Measurements from ENCODE around the gene NEO1. TPM values are rescaled to one million over a fixed set of nuclear protein-coding genes. Genes with fewer than 3 reads are reported as not detected.

NEO1 gene
- total and polyA plus RNA-seq, 7 donors, result 2.5 to 33.3 (median 22.5) TPM

DNA sequence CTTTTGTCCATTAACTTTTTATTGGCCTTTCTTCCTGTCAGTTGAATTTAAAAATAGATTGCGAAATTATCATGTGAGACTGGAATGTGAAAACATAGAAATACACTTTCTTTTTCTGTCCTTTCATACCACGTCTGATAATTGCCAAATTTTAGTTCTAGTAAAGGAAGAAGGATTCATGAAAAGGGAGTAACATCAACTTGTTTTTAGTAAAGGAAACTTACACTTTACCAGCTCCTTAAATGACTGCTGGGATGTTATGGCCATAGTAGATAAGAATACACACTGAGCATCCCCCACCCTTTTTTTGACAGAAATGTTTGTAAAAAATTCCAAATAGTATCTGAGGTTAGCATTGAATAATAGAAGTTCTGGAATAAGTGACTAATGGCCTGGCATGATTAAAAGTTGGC lies 137.9 kb downstream of the NEO1 start:
- ATAC-seq, result no peak
- Histone ChIP-seq H3K27ac (no peak overlapping the region), H3K27me3 (ENCODE audit: insufficient read depth in 3 of 3, low read length in 2 of 3) (no peaks in the 10 kb centered on the region), H3K36me3 (ENCODE audit: insufficient read depth in 1 of 2, low read depth in 1 of 2) (no peaks in the 10 kb centered on the region), H3K4me1 (no peaks in the 10 kb centered on the region), H3K4me3 (no peak overlapping the region), H3K9me3 (no peaks in the 10 kb centered on the region)
- no peak for TF ChIP-seq CTCF (IDR thresholded peaks at IDR 0.05)
- no peak for DNase-seq
- 59 to 69% (median 61%) methylated on average over 2 of the region's 2 CpGs for WGBS, 3 donors
- intact Hi-C loops (cut with DNase I), result no loop called here

DNA sequence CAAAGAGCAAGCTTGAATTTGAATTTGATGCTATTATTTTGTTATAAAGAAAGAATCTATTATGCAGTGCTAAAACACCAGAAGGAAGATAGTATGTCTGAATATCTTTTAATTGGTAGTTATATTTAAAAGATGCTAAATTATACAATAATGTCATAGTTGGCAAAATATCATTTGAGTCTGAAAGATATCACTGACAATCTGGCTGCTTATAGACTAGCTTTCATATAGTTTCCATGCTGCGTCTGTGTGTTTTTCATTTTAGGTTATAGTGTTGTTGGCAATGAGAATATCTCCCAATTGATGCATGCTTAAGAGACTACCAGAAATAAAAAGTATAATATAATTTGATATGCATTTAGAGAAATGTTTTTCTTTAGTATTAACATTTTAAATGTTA lies 142.9 kb downstream of the NEO1 start:
- Histone ChIP-seq H3K4me3 (no peak overlapping the region), H3K27ac (no peak overlapping the region), H3K9me3 (no peaks in the 10 kb centered on the region), H3K4me1 (no peaks in the 10 kb centered on the region), H3K27me3 (ENCODE audit: insufficient read depth in 3 of 3, low read length in 2 of 3) (no peaks in the 10 kb centered on the region), H3K36me3 (ENCODE audit: insufficient read depth in 1 of 2, low read depth in 1 of 2) (no peaks in the 10 kb centered on the region)
- intact Hi-C loops (cut with DNase I), result no loop called here
- ATAC-seq (no peak), DNase-seq (no peak)
- TF ChIP-seq CTCF (IDR thresholded peaks at IDR 0.05), result no peak
- WGBS, 3 donors, result 92 to 97% (median 97%) methylated on average over 1 of the region's 1 CpG

DNA sequence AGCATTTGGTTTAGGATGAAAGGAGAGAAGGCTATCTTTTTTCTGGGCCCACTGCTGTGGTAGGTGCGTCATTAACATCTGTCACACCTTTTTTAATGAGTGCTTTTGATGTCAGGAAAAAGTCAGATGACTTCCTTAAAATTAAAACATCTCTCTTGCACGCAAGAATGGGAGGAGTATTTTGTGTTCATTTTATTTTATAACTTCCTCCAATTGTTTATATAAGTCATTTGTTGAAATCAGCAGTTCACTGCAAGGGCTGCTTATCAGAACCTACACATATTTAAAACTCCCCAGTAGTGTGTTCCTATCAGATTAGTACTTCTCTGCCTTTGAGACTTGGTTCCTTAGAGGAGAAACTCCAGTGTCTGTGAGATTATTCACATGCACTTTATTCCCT lies 143.8 kb downstream of the NEO1 start:
- DNase-seq (no peak), ATAC-seq (no peak)
- Histone ChIP-seq H3K27me3 (ENCODE audit: insufficient read depth in 3 of 3, low read length in 2 of 3) (no peaks in the 10 kb centered on the region), H3K36me3 (ENCODE audit: insufficient read depth in 1 of 2, low read depth in 1 of 2) (no peaks in the 10 kb centered on the region), H3K4me3 (no peak overlapping the region), H3K9me3 (no peaks in the 10 kb centered on the region), H3K4me1 (no peaks in the 10 kb centered on the region), H3K27ac (no peak overlapping the region)
- no peak for TF ChIP-seq CTCF (IDR thresholded peaks at IDR 0.05)
- WGBS, 3 donors, result 60 to 69% (median 65%) methylated on average over 2 of the region's 2 CpGs
- intact Hi-C loops (cut with DNase I), result no loop called here

DNA sequence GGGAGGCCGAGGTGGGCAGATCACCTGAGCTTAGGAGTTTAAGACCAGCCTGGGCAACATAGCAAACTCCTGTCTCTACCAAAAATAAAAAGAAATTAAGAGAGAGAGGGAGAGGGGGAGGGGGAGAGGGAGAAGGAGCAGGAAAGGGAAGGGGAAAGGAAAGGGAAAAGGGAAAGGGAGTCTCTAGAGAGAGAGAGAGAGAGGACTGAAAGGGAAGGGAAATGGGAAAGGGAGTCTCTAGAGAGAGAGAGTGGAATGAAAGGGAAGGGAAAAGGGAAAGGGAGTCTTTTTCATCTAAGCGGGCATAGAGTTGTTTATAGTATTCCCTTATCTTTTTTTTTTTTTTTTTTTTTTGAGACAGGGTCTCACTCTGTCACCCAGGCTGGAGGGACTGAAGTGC lies 148.1 kb downstream of the NEO1 start:
- intact Hi-C loops (cut with DNase I), result no loop called here
- Histone ChIP-seq H3K4me1 (no peaks in the 10 kb centered on the region), H3K9me3 (no peaks in the 10 kb centered on the region), H3K36me3 (ENCODE audit: insufficient read depth in 1 of 2, low read depth in 1 of 2) (peaks cover 1 to 7% of the 10 kb centered on the region in 2 donors), H3K27ac (no peak overlapping the region), H3K27me3 (ENCODE audit: insufficient read depth in 3 of 3, low read length in 2 of 3) (no peaks in the 10 kb centered on the region), H3K4me3 (no peak overlapping the region)
- ATAC-seq (no peak), DNase-seq (no peak)
- WGBS, 3 donors, result 85 to 98% (median 93%) methylated on average over 2 of the region's 2 CpGs
- no peak for TF ChIP-seq CTCF (IDR thresholded peaks at IDR 0.05)

GRCh38 chr15:73210630-73211029 lies 158.4 kb downstream of the NEO1 start:
- ATAC-seq (no peak), DNase-seq (no peak)
- Histone ChIP-seq H3K27me3 (ENCODE audit: insufficient read depth in 3 of 3, low read length in 2 of 3) (no peaks in the 10 kb centered on the region), H3K9me3 (no peaks in the 10 kb centered on the region), H3K4me3 (no peak overlapping the region), H3K36me3 (ENCODE audit: insufficient read depth in 1 of 2, low read depth in 1 of 2) (no peaks in the 10 kb centered on the region), H3K27ac (no peak overlapping the region), H3K4me1 (peaks cover 10% of the 10 kb centered on the region)
- no peak for TF ChIP-seq CTCF (IDR thresholded peaks at IDR 0.05)
- WGBS, 3 donors, result 94 to 96% (median 96%) methylated on average over 2 of the region's 2 CpGs
- intact Hi-C loops (cut with DNase I), result no loop called here

Data from psoas muscle (tissue), 8 donors.